Transverse colon (tissue), 3 donors: Measurements from ENCODE around the gene CPSF4L.

ENCODE experiments used
- POLR2A ChIP-seq: fragments of 450-650 bp; IDR thresholded peaks from one replicate; pipeline ENCODE4 v1.6.1; 2016; ENCODE audit warnings: antibody characterized with exemption, mild to moderate bottlenecking, moderate library complexity
- TF ChIP-seq, protein P1 (sequence below), 5 experiments: fragments of 200-600 bp in 3 of 5; fragments of 450-650 bp in 2 of 5; sonication (generic) in 3 of 5; IDR thresholded peaks; 1 replicate in 2 of 5; 2 replicates in 3 of 5; pipeline ENCODE4 v1.5.1; 2016 to 2017; ENCODE audit warnings: antibody characterized with exemption in 5 of 5, inconsistent platforms in 3 of 5, mild to moderate bottlenecking in 2 of 5, moderate library complexity in 1 of 5

GRCh38 chr17:73293031-73293430 is 31.4 kb upstream of the CPSF4L start:
- TF ChIP-seq, protein P1, sequence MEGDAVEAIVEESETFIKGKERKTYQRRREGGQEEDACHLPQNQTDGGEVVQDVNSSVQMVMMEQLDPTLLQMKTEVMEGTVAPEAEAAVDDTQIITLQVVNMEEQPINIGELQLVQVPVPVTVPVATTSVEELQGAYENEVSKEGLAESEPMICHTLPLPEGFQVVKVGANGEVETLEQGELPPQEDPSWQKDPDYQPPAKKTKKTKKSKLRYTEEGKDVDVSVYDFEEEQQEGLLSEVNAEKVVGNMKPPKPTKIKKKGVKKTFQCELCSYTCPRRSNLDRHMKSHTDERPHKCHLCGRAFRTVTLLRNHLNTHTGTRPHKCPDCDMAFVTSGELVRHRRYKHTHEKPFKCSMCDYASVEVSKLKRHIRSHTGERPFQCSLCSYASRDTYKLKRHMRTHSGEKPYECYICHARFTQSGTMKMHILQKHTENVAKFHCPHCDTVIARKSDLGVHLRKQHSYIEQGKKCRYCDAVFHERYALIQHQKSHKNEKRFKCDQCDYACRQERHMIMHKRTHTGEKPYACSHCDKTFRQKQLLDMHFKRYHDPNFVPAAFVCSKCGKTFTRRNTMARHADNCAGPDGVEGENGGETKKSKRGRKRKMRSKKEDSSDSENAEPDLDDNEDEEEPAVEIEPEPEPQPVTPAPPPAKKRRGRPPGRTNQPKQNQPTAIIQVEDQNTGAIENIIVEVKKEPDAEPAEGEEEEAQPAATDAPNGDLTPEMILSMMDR (IDR thresholded peaks at IDR 0.05), result no peak
- TF ChIP-seq POLR2A, result no peak
